GM18526 (cell line): Measurements from ENCODE around the gene PRDM16.

ENCODE experiments used
- POLR2A ChIP-seq: IDR thresholded peaks from 3 replicates; pipeline ENCODE4 v1.6.1; 2011; ENCODE audit not compliant: insufficient read length; ENCODE audit errors: extremely low read depth

PRDM16 gene

GRCh38 chr1:3273447-3273846 lies 204.4 kb downstream of the PRDM16 start:
- TF ChIP-seq POLR2A, result no peak

- TF ChIP-seq POLR2A, result no peak
Observed at GRCh38 chr1:3274972-3275371, 206.0 kb downstream of the PRDM16 start.

- no peak for TF ChIP-seq POLR2A
Observed at GRCh38 chr1:3275471-3276340, 206.7 kb downstream of the PRDM16 start.

GRCh38 chr1:3276341-3276800 lies 207.4 kb downstream of the PRDM16 start:
- no peak for TF ChIP-seq POLR2A

- no peak for TF ChIP-seq POLR2A
Observed at GRCh38 chr1:3277011-3277471, 208.0 kb downstream of the PRDM16 start.

- TF ChIP-seq POLR2A, result no peak
Observed at GRCh38 chr1:3277623-3278022, 208.6 kb downstream of the PRDM16 start.

- no peak for TF ChIP-seq POLR2A
Observed at GRCh38 chr1:3278416-3279181, 209.6 kb downstream of the PRDM16 start.

GRCh38 chr1:3279182-3279470 lies 210.1 kb downstream of the PRDM16 start:
- TF ChIP-seq POLR2A, result no peak

GRCh38 chr1:3281735-3282134 lies 212.7 kb downstream of the PRDM16 start:
- no peak for TF ChIP-seq POLR2A

- TF ChIP-seq POLR2A, result no peak
Observed at GRCh38 chr1:3282186-3282585, 213.2 kb downstream of the PRDM16 start.

GRCh38 chr1:3282656-3283430 lies 213.8 kb downstream of the PRDM16 start:
- TF ChIP-seq POLR2A, result no peak

GRCh38 chr1:3283849-3284248 lies 214.8 kb downstream of the PRDM16 start:
- no peak for TF ChIP-seq POLR2A

- TF ChIP-seq POLR2A, result no peak
Observed at GRCh38 chr1:3284691-3285090, 215.7 kb downstream of the PRDM16 start.

- no peak for TF ChIP-seq POLR2A
Observed at GRCh38 chr1:3285106-3285740, 216.2 kb downstream of the PRDM16 start.

- no peak for TF ChIP-seq POLR2A
Observed at GRCh38 chr1:3287656-3288160, 218.7 kb downstream of the PRDM16 start.
